GM18526 (cell line): ENCODE results near the gene CISTR.

Experiments used
- POLR2A ChIP-seq: IDR thresholded peaks from 3 replicates; pipeline ENCODE4 v1.6.1; 2011; ENCODE audit not compliant: insufficient read length; ENCODE audit errors: extremely low read depth

Gene CISTR

DNA sequence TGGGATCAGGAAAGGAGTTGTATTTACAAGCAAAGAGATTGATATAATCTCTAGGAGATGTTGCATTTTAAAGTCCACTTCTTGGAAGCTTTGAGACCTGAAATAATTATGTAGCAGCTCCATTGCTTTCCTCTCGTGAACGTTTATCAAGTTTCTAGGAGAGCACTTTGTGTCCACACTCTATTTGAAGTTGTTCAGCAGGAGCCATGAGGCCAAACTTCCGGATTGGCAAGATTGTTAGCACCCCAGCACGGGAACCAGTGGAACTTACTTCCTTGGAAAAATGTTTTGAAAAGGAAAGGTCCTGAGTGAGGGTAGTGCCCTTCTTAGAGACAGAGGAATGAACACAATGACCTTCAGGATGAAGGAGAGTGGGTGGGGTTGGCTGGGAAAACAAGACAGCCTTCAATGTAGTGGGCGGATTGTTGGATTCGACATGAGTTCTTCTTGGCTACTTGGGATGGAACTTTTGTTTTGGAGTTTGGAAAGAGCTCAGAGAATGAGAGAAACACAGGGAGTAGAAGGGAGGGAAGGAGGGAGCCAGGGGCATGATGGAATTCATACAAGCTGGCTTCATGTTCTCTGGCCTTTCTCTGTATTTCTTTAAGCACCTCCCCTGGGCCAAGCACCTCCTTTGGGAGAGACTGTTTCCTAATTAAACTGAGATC lies 23.8 kb upstream of the CISTR start:
- no peak for TF ChIP-seq POLR2A

DNA sequence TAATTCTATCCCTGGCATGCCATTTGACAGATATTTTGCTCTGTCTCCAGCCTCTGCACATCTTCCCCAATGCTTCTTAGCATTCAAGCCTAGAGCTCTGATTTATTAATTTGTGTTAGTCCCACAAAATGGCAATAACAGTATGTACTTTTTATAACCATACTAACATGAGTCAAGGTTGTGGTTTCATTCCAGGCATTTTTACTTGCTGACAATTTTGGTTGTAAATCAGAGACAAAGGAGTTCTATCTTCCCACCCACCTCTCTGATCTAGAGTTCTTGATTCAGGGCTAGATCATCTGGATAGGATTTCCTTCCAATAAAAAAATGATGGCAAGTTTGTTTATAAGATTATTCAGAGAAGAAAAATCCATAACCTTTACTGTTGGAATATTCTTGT lies 18.5 kb upstream of the CISTR start:
- no peak for TF ChIP-seq POLR2A

DNA sequence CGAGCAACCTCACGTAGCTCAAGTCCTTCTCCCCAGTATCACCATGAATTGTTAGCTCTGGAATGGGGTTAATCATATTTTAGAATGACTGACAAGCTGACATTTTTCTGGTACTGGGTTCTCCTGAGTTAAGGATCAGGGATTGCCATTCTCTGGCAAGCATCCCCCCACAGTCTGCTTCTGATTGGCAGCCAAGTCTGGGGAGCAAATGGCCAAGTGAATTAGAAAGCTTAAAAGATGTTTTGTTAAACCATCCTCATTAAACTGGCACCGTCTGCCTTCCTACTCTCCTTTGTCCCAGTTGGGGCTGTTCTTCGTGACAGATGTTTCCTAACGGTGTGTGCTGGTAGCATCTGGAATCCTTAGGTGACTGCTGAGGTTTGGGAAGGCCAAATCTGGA lies 17.2 kb upstream of the CISTR start:
- TF ChIP-seq POLR2A, result no peak

DNA sequence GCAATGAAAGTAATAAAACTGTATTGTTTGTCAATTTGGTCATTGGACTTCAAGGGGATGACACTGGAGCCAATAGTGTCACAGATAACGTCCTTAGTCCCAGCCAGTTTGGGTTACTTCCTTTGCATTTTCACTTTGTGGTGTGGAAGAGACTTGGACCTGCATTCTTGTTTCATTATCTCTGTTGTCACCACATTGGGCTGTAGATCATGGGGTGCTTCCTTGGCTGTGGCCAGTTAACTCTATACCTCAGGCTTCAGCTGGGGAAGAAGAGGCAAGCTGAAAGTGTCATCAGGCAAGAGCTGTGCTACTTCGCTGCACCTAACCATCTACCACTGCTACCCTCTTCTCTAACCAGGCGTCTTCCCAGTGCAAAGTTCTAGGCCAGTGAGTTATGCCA lies 15.1 kb upstream of the CISTR start:
- no peak for TF ChIP-seq POLR2A

DNA sequence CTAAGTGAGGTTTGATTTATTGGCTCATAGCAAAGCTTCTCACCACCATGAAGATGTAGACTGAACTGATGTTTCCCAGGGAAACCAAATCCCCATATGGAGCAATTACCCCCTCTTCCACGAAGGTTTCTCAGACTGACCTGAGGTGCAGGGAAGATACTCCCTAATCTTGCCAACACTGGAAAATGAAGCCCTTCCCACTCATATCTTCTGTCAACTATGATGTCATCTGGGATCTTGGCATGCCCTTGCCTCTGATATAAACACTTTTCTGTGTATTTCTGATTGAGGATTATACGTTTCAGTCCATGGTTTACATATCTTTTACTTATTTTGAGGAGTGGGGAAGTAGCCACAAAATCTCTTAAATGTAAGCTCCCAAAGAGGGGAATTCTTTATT lies 14.1 kb upstream of the CISTR start:
- TF ChIP-seq POLR2A, result no peak

DNA sequence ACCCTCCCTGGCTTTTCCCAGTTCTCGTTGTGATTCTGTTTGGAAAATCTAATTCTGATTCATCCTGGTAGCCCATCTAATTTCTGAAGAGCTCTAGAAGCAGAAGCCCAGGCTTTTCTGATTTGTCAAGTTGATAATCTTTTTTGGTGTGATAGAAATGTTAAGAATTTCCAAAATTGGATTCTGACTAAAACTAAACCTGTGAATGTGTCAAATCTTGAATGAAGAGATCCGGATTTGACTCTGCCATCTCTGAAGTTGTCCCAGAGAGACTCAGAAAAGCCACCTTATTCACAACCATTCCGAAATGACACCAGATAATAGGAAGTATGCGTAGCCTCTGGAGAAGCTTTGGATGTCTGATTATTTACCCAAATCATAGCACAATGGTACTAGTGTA lies 12.8 kb upstream of the CISTR start:
- no peak for TF ChIP-seq POLR2A

DNA sequence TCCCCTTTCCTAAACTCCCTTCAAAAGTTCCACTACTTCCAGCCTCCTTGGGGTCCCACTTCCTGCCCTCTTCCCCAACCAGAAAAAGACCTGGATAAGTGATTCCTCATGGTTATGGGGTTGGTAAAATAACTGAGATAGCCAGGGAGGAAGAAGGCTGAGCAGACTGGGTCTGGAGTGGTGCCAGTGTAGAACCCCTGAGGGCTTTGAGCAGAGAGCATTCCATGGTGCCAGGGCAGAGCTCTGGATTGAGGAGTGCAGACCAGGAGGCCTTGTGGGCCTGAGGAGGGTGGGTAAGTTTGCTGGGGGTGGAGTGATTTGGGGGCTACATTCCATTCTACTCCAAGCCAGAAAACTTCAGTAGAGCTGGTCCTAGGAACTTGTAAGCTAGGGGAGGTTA lies 9.5 kb upstream of the CISTR start:
- no peak for TF ChIP-seq POLR2A

DNA sequence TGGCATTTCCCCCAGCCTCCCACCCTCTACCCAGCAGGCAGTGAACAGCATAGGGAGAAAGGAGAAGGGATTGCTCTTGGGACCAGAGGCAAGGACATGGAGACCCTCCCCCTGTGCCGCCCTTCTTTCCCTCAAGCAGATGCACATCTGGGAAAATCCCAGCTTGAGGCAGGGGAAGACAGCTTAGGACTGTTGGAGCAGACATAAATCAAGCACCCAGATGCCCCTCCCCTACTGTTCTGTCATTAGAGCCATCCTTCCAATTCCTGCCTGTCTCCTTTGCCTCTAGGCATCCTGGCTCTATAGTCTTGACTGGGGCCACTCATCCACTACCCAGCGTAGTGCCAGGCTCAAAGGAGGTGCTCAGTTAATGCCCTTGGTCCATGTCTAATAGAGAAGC lies 7.5 kb upstream of the CISTR start:
- no peak for TF ChIP-seq POLR2A

DNA sequence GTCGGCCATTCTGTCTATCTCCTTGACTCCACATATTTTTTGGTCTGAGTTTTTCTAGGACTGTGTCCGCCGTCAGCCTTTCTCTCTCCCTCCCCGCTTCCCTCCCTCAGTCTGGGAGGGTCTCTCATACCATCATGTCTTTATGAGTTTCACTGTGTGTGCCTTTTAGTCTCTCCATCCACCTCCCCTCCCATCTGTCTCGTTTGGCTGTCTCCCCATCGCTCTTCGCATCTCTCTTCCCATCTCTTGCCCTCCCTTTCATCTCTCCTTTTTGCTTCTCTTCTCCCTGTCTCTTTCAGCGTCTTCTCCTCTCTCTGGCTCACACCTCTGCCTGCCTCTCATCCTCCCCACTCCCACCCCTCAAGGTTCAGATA lies 6.9 kb upstream of the CISTR start:
- TF ChIP-seq POLR2A, result no peak

DNA sequence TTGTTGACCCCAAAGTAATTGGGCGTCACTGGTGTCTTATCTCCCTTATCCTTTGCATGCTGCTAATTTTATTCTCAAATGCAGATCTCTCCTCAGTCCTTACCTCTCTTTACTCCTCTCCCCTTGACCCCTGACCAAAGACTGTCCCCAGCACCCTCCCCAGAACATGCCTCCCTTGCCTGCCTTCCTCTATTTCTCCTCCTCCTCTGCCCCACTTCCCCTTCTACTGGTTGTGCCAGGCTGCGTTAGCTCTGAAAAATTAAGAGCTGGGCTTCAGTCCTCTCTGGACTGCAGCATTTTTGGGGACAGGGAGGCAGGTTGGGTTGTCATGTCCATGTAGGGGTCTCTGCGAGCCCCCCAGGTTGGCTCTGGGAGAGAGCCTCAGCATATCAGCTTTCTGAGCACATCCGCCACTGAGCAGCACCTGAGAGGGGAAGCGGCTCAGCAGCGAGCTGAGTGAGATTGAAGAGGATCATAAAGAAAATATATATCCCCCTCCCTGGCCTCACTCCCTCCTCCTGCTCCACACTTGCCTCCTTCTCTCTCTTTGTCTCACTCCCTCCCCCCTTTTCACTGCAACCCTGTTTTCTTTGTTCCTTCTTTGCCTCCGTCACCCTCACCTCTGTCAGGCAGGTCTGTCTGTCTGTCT lies 6.4 kb upstream of the CISTR start:
- no peak for TF ChIP-seq POLR2A

DNA sequence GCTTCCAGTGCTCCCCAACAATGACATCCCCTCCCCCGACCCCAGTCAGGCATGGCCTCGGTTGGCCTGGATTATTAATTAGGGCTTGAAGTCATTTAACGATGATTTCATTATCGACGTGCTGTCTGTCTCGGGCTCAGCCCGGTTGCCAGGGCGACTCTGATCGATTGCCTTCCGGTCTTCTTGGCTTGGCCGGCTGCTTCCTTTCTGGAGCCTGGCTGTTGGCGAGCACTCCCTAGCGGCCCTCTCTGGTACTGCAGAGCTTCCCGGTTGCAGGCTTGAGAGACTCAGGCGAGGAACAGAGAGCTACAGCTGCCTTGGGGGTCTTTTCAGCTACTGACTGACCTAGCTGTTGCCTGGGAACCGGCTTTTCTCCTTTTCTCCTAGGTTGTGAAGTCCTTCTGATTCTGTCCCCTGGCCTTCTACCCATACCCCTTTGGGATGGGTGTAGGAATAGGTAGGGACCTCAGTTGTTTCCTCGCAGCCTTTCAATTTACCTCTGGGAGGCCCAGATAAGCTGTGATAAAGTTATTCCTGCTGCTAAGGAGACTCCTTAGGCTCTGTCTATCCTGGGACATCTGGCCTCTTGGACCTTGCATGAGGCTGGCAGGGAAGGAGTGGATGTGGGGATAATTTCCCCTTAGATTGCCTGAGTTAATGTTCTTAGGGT lies 5.5 kb upstream of the CISTR start:
- TF ChIP-seq POLR2A, result no peak

DNA sequence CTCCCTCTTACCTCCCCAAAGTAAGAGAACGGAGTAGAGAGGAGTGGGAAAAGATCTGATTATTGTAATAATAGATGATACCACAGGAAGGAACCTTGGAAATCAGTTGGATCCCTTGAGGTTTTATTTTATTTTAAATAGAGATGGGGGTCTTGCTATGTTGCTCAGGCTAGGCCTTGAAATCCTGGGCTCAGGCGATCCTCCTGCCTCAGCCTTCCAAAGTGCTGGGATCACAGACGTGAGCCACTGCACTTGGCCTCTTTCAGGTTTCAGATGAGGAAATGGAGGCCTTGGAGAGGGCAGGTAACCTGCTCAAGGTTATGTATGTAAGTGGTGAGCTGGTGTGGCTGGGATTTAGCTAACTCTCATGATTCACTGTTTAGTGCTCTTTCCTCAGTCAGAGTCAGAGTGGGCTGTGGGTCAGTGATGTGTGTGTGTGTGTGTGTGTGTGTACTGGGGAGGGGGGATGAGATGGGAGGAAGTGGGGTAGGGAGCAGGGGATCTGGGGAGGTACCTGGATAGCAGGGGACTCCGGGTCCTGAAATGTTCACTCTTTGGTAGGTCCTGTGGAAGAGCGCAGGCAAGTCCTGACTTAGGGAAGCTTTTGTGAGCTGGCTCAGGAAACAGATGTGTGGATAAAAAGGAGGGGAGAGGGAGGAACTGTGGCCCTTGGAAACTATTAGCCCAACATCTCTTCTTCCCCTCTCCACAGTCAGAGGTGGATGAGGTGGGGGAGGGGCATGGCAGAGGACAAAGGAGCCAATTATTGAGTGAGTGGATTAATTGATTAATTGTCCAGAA lies 4.7 kb upstream of the CISTR start:
- no peak for TF ChIP-seq POLR2A

DNA sequence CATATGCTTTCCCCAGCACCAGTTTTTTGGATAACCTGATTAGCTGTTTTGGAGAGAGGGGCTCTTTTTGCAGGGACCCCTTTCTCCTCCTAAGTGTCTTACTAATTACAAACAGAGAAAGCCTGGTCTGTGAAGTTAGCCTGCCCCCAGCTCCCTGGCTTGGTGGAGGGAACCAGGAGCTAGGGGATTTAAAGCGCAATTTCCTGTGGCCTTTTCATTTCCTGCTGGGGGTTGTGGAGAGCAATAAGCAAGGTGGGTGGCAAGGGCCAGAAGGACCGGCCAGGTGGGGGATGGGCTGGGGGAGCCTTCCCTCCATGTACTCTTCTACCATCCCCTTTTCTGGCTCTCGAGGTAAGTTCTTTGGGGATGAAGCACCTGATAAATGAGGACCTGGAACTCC lies 4.1 kb upstream of the CISTR start:
- TF ChIP-seq POLR2A, result no peak

DNA sequence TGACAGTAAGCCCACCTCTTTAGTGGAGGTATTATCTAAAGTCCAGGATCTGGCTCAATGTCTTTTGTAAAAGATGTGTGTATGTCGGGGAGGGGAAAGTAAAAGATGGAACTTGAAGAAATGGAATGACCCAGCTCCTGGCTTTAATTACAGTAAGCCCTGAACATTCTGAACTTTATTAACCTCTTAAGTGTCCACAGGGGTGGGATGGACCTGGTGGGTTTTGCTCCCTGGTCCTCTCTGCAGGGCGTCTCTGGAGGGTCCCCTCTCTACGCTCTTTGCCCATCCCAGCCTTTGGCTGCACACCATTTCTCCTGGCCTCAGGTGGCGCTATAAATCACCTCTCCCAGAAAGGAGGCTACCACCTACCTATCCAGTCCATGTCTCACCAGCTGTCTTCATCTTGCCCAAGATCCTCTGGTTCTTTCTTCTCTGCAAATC lies 3.7 kb upstream of the CISTR start:
- no peak for TF ChIP-seq POLR2A

DNA sequence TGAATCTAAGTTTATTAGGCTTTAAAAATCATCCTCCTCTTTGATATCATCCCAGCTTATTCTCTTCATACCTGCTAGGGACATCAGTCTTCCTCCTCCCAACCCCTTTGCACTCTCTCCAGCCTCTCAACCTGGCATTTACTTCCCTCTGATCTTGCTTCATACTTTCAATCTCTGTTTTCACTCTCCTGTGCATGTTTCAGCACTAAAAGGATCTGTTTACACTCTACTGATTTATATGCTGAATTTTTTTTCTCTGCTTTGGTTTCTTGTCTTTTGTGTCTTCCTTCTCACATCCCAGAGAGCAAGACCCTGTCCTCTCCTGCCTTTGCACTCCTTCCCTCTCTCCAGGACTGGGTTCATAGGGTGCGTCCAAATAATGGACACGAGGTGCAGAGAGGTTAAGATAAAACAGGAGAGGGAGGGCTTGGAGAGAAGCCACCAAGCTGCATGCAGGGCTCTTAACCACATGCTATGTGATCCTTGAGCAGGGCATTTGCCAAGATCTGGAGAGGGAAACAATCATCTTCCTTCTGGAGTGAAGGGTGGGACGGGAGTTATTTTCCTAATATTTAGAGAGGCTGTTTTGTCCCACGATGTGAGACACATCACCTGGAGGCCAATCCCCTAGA lies 3.0 kb upstream of the CISTR start:
- TF ChIP-seq POLR2A, result no peak
